GM23248 (cell line): ENCODE results near the gene NINL.

Source experiments
- EZH2 ChIP-seq: fragments of 200-600 bp; sonication (generic); IDR thresholded peaks from 2 replicates; pipeline ENCODE4 v1.6.1; 2018; ENCODE audit warnings: antibody characterized with exemption, mild to moderate bottlenecking; ENCODE audit not compliant: insufficient read depth, poor library complexity, severe bottlenecking
- EZH2phosphoT487 ChIP-seq: fragments of 200-600 bp; sonication (generic); IDR thresholded peaks from 2 replicates; pipeline ENCODE4 v1.6.1; 2018; ENCODE audit warnings: antibody characterized with exemption, moderate library complexity, mild to moderate bottlenecking, low read depth; ENCODE audit not compliant: insufficient read depth

DNA sequence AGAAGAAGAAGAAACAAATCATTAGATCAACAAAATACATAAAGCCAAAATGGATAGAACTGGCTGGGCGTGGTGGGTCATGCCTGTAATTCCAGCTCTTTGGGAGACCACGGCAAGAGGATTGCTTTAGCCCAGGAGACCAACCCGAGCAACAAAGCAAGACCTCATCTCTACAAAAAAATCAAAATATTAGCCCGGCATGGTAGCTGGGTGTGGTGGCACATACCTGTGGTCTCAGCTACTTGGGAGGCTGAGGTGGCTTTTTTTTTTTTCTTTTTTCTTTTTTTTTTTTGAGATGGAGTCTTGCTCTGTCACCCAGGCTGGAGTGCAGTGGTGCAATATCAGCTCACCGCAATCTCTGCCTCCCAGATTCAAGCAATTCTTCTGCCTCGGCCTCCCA is 21.5 kb downstream of the NINL start:
- no peak for TF ChIP-seq EZH2phosphoT487
- no peak for TF ChIP-seq EZH2
